OCI-LY1 (cell line): ENCODE results near the gene DNAJC7.

Experiments
- EZH2 ChIP-seq: fragments of 200-600 bp; sonication (generic), shearing (Covaris generic); IDR thresholded peaks from 2 replicates; pipeline ENCODE4 v1.8.0; 2017; ENCODE audit warnings: borderline replicate concordance, mixed run types, mild to moderate bottlenecking, antibody characterized with exemption, low read length, moderate library complexity, mixed read lengths
- TF ChIP-seq, protein P1 (sequence below): fragments of 200-600 bp; sonication (generic), shearing (Covaris generic); IDR thresholded peaks from 2 replicates; pipeline ENCODE4 v1.5.1; 2017; ENCODE audit warnings: mild to moderate bottlenecking, antibody characterized with exemption, low read length, moderate library complexity, mixed read lengths

DNA sequence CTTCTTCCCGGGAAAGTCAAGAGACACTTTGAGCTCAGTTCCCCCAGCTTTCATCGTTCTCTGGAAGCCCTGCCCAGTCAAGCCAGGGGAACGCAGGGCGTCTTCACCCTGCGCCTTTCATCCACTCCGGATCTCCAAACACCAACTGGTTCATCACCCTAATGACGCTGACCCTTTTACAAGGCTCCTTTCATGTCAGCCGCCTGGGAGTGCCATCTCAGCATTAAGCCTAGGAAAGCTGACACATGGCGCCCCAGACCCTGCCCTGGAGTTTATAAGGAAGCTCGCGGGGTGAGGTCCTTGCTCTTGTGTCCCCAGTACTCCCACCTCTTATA lies 594 bp upstream of the DNAJC7 start:
- TF ChIP-seq, protein P1, sequence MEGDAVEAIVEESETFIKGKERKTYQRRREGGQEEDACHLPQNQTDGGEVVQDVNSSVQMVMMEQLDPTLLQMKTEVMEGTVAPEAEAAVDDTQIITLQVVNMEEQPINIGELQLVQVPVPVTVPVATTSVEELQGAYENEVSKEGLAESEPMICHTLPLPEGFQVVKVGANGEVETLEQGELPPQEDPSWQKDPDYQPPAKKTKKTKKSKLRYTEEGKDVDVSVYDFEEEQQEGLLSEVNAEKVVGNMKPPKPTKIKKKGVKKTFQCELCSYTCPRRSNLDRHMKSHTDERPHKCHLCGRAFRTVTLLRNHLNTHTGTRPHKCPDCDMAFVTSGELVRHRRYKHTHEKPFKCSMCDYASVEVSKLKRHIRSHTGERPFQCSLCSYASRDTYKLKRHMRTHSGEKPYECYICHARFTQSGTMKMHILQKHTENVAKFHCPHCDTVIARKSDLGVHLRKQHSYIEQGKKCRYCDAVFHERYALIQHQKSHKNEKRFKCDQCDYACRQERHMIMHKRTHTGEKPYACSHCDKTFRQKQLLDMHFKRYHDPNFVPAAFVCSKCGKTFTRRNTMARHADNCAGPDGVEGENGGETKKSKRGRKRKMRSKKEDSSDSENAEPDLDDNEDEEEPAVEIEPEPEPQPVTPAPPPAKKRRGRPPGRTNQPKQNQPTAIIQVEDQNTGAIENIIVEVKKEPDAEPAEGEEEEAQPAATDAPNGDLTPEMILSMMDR = no peak
- no peak for TF ChIP-seq EZH2
